CD4-positive, alpha-beta T cell treated with Interleukin-4 for 1 hour (primary cell): ENCODE results near the gene SLC13A5.

ENCODE experiments used
- DNase-seq, 2 donors: peaks; one replicate each; pipeline ENCODE4 v3.0.0-alpha.2; 2020 to 2022

The SLC13A5 gene

GRCh38 chr17:6636616-6637457, 76.3 kb downstream of the SLC13A5 start:
- DNase-seq: no peak

- DNase-seq: no peak
Observed at GRCh38 chr17:6636105-6636504, 77.1 kb downstream of the SLC13A5 start.
